NCI-H2029 treated with DMSO at 0.1 percent for 48 hours (cell line): Measurements from ENCODE around the gene ETV1.

Experiments used
- DNase-seq: peaks from one replicate; lab custom pipeline; 2025; lab: John Stamatoyannopoulos, UW

The ETV1 gene

DNA sequence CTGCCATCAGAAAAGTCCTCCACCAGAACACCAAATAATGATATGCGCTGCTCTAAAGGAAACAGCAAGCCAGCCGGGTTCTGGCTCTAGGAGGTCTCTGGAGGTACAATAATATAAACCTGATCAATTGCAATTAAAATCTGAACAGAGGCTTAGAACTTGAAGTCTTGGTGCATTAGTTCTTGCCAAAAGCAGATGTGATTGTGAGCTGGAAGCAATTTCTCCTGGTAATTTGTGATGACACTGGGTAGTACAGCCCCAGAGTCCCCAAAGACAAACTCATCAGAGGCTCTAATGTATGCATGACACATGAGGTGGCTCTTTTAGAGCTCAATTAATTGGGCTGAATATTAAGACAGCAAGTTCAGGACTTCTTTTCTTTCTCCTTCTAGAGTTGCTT is 3.3 kb downstream of the ETV1 start:
- no peak for DNase-seq

DNA sequence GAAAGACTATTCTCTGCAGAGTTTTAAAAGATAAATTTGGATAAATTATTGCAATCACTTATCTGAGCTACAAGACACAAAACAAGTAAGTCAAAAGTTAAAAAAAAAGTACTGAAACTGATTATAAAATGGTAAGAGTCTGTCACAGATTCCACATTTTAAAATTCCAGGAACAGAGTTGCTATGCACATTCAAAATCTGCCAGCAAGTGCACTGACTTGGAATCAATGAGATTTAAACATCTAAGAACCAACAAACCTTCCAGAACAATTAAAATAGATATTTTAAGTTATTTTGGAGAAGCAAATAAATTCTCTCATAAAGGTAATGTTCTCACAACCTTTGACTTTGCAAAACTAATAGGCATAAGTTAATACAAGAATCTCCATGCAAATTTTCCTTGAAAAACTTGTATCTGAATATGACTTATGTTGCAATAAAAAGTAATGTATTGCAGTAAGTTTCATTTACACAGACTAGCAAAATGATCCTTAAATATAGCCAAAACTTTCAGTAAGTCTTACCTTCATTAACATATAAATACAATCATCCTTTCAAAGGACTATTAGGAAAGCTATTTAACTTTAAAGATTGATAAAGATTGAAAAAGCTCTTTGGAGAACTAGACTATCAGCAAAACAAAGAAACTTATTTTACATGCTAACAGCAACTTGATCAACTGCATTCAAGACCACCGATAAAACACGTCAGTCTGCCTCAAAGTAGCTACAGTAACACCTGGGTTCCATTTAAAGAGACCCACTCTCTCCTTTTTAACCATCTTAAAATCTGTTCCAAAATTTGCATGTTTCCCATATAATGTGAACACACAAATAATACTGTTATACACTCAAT is 4.4 kb downstream of the ETV1 start:
- DNase-seq: no peak

DNA sequence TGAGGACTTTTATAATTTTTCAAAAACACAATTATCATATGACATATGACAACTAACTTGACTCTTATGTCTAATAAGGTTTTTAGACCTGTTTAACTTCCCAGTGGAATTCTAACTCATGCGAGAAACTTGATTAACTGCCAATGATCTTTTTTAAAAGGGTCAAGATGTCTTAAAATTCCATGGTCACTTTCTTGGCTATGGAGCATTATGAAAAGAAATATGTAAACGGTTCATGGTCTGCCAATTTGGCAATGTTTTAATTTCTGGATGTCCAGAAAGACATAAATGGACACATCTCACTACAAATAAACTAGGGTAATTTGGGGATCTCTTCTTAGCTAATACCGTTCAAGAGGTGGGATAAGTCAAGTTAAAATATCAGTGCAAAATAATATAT is 5.4 kb downstream of the ETV1 start:
- no peak for DNase-seq

DNA sequence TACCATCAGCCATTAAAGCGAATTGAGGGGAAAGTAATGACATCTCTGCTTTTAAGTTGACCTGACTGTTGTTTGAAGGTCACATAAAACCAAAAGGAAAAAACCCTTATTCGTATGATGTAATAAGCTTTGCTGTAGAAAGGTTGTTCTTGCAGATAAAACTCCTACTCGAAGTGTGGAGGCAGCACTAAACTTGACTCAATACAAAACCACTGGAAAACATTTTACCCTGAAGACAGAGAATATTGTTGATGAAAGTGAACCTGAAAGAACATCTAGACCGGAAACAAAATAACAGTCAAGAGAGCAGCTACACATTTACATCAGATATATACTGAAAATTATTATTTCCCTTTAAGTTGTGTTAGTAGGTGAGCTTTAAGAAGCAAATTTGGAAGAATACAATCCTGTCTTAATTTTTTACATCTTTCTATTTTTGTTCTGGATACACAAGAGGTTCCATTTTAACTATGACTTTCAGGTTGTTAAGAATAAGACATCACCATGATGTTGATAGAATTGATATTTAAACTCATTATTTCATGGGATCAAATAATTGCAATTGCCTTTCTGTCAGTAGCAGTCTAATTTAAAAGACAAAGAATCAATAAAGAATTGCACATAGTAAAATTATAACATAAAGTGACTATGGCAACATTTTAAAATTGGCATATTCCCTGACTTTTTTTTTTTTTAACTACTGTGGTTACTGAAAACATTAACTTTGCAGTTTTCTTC is 6.4 kb downstream of the ETV1 start:
- no peak for DNase-seq

DNA sequence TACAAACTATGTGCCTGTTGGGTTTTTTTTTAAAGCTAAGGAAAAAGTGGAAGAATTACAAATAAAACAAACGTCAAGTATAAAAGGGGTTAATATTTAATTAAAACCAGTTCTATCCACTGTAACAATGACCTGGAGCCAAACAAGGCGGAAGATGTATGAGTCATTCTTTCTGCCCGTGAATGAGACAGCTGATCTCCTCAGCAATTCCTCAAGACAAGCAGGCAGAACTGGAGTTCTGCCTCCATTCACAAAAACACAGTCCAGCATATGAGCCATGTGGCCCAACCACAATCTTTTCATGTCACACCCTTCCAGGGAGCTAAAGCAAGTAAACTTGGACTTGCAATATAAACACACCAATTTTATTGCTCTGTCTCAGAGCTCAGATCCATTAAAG is 8.4 kb downstream of the ETV1 start:
- DNase-seq: no peak

DNA sequence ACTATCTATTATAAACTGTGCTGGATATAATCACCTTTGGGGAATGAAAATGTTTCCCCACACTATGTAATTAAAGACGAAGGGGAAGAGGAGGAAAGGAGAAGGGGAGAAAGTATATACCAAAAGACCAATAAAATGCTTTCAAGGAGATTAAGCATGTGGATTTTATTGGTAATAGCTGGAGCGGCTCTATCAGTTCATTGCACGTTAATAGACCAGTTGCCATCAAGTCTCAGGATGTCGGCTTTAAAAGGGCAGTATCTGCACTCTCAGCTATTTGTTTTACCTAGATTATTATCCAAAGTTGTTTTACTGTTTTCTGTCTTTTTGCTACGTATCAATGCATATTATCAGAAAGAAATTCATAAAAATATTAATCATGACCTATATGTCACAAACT is 9.0 kb downstream of the ETV1 start:
- DNase-seq: no peak

DNA sequence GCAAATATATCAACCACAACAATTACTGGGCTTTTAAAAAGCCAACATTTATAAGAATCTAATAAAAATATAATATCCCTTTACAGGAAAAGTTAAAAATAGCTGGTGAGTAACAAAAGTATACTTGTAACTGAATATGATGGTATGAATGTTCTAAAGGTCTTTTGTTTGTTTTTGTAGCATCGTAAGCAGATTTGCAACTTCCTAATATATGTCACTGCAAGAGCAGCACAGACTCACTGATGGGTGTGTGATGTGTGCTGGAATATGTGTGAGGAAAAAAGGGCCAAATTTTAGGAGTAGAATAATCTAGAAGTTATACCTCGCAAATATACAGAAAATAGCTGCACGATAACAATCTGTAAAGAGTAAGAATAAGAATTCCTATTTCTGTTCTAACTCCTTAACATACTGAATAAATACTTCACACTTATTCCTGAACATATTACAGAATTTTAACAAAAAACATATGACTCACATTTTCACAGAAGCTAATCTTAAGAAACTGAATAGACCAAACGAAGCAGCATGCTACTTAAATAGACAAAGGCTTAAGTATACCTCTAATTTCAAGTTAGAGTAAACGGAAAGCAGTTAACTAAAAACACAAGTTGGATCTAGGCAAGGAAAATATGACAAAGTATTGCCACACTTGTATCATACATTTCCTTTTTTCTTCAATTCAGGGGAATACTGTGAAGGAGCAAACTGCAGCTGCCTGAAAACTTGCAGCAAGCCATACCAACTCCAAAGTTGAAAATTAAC is 9.6 kb downstream of the ETV1 start:
- no peak for DNase-seq

DNA sequence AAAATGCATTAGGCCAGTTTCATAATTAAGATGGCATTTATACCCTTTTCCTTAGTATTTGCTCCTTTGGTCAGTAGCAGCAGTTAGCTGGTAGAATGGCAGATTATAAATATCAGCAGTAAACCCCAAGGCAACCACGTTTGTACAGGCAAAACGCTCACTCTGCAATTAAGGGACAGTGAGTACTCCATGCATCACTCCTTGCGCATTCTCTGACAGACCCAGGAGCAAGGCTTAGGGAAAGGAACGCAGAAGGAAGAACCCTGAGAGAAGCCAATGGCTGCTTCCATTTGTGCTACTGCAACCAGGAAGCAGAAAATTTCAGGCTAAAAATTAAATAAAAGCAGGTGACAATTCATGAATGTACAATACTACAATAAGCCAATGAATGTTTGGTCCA is 12.9 kb downstream of the ETV1 start:
- DNase-seq: no peak

DNA sequence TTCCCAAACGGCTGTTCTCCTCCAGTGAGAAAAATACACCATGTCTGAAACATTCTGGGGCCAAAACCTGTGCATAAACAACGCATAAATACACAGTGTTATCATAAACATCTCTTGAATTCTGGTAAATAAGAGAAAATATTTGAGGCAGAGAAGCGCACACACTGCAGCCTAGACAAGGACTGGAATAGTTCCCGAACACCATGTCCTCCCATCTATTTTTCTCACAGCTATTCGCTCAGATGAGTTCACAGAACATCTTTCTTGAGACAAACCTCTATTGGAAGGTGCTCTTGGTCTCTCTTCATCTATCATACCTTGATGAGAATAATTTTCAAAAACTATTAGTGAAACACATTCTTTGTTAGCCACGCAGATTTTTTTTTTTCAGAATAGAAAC is 24.4 kb downstream of the ETV1 start:
- no peak for DNase-seq

DNA sequence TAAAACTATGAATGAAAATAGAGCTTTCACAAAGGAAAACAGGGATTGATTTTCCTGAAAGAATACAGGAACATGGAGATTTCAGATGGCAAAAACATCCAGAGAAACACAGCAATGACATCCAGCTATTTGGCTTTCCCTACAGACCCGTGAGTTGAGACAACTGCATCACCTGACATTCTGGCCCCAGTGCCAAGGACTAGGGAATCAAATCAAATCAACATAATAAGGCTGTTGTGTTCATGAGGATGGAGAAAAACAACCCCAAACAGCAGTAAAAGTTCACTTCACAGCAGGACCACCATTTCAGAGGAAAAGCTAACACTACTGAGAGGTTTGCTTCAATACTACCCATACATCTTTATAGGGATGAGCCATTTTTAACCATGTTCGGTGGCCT is 25.5 kb downstream of the ETV1 start:
- DNase-seq: no peak

DNA sequence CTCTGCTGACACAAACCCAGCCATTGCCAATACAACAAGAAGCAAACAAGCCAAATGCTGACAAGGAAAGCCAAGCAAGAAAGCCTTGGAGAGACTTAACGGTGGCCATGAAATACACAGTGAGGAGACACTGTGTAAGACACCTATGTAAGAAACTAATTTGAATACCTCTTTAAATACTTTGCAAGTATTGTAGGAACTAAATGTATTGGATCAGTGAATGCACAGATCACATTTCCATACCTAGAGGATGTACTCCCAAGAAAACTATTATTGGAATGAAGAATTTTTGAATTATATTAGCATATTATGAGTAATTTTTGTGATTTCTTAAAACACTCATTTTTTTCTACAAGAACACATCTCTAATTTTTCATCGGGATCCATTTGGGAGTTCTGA is 34.0 kb downstream of the ETV1 start:
- DNase-seq: no peak

DNA sequence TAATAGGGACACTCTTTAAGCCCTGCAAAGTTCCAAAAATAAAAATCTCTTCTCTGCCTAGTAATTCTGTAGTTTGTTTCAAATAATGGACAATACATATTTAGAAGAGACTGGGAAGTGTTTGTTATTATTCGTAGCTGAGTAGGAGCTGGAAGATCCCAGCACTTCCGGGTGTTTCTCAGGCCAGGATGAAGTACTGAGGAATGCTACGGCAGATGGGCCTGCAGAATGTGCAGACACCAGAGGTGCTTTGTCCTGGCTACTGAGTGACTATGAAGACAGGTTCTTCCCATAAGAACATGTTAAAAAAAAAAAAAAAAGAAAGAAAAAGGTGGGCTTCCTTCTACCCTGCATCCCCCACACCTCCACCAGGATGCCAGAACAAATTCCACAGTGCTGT is 36.1 kb downstream of the ETV1 start:
- no peak for DNase-seq

DNA sequence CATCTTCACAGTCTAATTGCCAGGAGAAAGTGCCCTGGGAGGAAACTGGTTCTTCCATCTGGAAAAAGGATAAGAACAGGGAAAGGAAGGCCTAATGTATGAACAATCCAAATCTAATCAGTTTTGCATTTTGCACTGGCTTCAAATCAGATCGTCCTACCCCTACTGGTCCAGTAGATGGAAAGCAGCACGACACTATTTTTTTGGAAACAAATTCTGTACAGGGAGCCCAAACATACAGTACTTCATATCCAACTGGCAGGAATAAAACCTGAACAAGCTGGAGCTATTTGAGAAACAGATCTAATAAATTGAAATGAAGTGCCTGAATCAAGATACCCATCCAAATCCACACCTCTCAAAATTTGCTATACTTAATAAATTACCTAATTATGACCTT is 36.5 kb downstream of the ETV1 start:
- no peak for DNase-seq

DNA sequence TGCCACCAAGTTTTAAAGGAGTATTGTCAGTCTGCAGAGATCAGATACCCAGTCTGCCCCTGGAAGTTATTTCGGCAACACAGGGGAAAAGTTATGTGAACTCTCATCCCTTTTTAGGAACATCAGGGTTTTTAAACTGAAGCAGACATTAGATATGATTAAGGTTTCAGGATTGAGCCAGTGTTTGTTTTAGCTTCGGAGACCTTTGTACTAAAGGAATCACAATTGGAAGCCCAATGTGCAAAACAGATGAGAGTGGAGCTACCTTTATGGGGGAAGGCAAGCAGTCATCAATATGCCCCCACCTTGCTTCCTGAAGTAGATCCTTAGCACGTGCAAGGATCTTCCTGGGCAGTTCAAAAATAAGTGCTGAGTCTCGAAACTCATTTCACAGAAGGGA is 39.5 kb downstream of the ETV1 start:
- DNase-seq: no peak

DNA sequence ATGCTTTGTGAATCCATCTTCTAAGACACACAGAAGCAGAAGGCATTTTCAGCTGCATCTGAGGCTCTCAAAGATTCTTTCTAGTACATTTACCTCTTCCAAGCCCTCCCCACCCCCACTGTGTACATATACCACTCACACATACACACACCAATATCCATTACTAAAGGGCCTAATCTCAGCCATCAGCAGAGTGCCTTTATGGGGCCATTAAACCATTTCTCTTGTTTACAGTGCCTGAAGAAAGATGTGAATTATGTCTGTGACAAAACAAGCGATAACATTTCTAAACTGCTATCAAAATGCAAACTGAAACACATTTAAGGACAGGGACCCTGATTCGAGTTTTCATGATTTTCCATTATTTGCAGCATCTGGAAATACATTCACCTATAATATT is 40.0 kb downstream of the ETV1 start:
- no peak for DNase-seq

DNA sequence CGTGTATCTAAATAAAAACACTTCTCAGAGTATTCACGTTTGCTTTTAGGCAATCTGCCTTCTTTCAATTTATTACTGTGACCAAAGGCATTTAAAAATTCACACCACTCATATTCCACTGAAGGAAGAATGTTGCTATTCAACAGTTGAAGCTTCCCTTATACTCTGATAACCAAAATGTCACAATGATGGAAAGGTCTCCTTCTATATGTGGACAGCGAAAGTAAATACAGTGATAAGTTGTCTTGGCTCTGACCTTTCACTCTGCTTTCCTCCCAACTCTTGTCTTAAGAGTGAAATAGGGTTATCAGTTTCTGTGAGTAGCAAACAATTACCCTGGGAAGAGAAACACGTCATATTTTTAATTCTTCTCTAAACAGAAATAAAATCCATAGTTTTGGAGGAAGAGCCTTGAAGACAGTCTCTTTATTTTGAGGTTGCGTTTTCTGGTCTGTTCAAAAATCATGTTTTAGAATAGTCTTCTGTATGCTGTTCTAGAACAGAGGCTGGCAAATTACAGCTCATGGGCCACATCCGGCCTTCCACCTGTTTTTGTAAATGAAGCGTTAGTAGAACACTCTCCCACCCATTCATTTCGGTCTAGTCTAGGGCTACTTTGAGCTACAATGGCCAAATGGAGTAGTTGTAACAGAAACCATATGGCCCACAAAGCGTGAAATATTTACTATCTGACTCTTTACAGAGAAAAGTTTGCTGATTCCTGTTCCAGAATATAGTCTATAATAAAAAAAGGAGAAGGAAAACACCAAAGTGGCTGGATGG is 41.3 kb downstream of the ETV1 start:
- no peak for DNase-seq

DNA sequence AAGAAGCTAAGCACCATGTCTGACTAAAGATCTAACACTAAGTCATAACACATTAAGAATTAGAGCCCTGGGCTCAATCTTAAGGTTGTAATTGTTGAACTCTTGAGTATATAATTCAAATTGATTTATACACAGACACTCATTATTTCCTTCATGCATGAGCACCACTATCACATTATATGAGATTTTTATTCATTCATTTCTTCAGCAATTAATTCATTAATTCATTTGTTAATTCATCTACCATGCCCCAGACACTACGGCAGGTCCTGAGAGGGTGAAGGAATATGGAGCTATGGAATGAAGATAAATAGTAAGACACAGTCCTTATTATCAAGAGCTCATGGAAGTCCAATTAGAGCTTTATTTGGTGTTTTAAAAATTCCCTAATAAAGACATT is 41.9 kb downstream of the ETV1 start:
- DNase-seq: no peak

DNA sequence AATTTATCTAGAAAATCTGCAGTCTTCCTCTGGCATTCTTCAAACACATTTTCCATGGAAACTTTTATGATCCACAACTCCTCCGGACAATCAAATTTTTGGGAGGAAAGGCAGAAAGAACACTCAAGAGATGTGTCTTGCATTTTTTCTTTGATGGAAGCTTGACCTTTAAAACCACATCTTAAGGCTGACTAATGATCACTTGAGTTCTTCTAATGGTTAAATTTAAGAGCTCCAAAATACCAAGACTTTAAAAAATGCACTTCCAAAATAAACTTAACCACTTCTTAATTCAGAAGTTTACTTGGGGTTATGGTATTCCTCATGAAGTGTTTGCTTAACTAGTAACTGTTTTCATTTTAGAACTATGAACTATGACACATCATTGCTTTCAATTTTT is 43.3 kb downstream of the ETV1 start:
- DNase-seq: no peak

DNA sequence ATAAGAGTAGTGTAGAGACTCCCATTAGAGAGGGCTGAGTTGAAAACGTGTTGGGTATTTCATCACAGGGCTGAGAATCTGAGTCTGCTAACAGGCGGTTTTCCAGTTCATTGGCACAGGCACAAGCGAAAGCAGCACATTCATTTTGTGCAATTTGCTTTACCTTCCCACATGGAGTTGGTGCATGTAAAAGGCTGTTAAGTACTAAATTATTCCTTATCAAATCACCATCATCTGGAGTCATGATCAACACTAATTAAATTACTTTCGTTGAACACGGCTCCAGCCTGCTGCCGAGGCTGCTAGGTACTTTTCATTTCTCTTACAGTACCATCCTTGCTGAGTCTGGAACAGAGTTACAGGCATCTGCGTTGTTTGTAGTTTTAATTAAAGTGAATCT is 43.8 kb downstream of the ETV1 start:
- no peak for DNase-seq

DNA sequence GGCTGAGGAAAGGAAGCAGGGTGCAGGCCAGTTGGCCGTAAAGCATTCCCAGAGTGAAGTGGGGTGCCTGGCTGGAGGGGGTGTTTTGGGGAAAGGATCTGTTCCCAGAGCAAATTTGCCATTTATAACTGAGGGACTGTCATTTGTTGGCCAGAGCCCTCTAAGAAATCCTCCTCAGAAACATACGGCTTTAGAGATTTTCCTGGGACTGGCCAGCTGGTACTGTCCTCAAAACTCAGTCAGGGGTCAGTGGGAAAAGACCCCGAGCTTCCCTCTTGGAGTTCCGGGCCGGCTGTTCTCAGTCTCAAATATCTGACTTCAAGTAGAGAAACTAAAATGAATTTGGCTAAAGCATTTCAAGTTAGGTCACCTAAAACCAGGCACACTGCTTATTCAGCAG is 55.9 kb downstream of the ETV1 start:
- DNase-seq: no peak

DNA sequence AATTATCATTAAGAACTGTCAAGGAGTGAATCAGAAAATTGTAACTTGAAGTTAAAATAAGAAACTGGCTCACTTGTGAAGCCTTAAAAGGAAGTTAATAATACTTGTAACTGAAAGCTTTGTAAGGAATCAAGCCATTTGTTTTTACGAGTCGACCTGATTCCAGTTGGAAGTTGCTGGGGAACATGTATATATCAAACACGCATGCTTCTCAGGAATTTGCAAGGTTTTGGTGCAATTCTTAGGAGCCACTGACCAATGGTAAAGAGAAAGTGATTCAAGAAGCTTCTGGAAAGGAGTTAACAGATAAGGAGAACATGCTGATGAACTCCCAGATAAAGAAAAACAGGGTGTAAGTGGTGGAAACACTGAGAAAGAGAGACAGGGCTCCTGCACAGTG is 56.4 kb downstream of the ETV1 start:
- no peak for DNase-seq

DNA sequence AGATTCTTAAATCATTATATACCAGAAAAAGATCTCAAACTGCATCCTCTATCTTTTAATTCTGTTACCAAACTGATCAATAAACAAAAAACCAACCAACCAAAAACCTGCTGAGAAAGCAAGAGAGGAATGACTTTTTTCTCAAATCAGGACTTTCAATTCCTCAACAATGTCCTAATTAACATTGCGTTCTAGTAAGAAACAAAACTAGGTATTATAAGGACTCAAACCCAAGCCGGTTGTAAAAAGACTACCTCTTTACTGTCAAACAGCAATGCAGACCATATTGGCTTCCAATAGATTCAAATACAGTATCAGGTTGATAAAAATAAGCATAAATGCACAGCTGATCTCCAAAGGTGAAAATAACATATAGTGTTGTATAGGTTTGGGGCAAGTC is 57.3 kb downstream of the ETV1 start:
- no peak for DNase-seq
